GM08714 (cell line): ENCODE measurements around the gene ITGA3.

Experiments
- H3K4me3 ChIP-seq: fragments of 200-500 bp; sonication (Bioruptor generic); 2 replicates; pipeline ENCODE4 v1.5.1; 2014; ENCODE audit warnings: mild to moderate bottlenecking, low read length, inconsistent platforms
- ZNF274 ChIP-seq: IDR thresholded peaks from 2 replicates; pipeline ENCODE4 v1.6.1; 2012; ENCODE audit warnings: mild to moderate bottlenecking, low read depth, low read length

ITGA3 gene

DNA sequence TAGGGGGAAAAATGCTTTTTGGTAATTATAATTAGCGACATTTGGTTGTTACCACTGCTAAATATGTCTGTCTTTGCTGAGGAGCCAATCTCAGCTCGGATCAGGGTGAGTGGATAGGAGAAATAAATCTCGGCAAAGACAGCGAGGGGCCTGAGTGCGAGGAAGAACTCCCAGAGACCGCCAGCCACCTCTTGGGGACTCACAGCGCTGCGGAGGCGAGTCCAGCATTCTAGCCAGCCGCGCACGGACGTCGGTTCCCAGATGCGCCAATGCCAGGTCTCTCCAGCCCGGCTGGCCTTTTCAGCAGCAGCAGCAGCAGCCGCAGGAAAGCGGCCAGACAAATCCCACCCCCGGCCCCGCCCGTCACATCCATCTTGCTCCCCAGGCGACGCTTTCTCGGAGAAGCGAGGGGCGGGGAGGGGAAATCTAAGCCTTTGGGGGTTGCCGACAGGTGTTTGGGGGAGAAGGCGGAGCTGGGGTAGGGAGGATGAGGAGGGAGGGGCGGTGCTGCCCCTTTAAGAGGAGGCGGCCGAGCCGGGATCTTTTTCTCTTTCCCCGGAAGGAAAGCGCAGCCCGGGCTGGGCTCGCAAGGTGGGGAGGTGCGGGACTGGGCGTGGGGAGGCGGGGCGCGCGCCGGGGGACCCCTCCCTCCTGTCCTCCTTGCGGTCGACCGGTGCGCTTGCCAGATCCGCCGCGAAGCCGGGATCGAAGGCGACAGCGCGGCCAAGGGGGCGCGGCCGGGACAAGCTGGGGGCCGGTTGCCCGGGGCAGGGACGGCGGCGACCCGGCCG lies at the start of gene ITGA3:
TSS of gene ITGA3 (plus strand) at position 685 of the 791 bp plus-strand sequence. CDS start 330 bp downstream, outside the sequence.
- peak within 1 kb of the TSS; percentile 73 for H3K4me3 ChIP-seq
- TF ChIP-seq ZNF274, result no peak

GRCh38 chr17:50009282-50009681 lies 46.6 kb upstream of the ITGA3 start:
- no peak for TF ChIP-seq ZNF274
- no peak overlapping the region for H3K4me3 ChIP-seq

- H3K4me3 ChIP-seq, result no peak overlapping the region
- TF ChIP-seq ZNF274, result no peak
Measured at GRCh38 chr17:50013079-50013478, 42.8 kb upstream of the ITGA3 start.

GRCh38 chr17:50014471-50015088 lies 41.3 kb upstream of the ITGA3 start:
- TF ChIP-seq ZNF274, result no peak
- H3K4me3 ChIP-seq, result no peak overlapping the region

- no peak overlapping the region for H3K4me3 ChIP-seq
- TF ChIP-seq ZNF274, result no peak
Measured at GRCh38 chr17:50015146-50015545, 40.8 kb upstream of the ITGA3 start.

DNA sequence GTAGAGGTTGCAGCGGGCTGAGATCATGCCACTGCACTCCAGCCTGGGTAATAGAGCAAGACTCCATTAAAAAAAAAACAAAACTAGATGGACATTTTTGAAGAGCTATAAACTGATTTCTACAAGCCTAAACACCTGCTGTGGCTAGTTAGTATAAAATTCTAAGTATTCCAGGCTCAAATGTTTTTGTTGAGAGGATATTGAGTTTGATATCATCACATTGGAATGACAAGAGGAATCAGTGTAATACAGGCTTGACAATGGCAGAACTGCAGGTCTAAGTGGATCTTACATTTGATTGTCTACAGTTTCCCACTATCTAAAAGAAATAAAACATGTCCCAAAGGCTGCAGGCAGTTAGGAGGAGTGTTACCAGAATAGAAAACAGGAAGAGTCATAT lies 37.0 kb upstream of the ITGA3 start:
- no peak overlapping the region for H3K4me3 ChIP-seq
- no peak for TF ChIP-seq ZNF274

GRCh38 chr17:50020841-50021599 lies 34.9 kb upstream of the ITGA3 start:
- H3K4me3 ChIP-seq, result no peak overlapping the region

DNA sequence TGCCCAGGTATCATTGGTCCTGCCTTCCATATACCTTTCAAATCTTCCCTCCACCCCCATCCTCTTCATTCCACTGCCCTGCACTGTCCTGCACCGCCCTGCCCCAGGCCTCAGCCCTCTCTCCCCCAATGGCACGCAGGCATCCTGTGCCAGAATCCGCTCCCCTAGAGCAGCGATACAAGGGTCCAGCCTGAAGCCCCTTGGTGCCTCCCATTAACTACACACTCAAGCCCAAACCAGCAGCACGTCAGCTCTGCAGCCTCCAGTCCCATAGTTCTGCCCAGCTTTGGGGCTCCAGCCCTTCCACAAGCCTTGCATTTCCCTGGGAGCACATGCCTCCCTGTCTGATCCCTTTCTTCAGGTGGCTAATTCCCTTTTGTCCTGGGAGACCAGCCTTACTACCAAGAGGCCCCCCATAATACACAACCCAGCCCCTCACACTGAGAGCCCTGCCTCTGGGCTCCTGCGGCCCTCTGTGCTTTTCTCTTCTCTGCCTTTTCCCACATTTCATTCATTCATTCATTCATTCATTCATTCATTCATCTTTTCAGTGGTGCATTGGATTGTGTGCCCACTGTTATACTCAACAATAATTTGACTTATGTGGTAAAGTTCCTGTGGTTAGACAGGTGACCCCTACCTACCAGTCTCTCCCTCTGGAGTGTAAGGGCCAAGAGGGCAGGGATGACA lies 34.1 kb upstream of the ITGA3 start:
- TF ChIP-seq ZNF274, result no peak
- no peak overlapping the region for H3K4me3 ChIP-seq

More at GRCh38 chr17:50020841-50021599, 34.9 kb upstream of the ITGA3 start:
- TF ChIP-seq ZNF274, result no peak

DNA sequence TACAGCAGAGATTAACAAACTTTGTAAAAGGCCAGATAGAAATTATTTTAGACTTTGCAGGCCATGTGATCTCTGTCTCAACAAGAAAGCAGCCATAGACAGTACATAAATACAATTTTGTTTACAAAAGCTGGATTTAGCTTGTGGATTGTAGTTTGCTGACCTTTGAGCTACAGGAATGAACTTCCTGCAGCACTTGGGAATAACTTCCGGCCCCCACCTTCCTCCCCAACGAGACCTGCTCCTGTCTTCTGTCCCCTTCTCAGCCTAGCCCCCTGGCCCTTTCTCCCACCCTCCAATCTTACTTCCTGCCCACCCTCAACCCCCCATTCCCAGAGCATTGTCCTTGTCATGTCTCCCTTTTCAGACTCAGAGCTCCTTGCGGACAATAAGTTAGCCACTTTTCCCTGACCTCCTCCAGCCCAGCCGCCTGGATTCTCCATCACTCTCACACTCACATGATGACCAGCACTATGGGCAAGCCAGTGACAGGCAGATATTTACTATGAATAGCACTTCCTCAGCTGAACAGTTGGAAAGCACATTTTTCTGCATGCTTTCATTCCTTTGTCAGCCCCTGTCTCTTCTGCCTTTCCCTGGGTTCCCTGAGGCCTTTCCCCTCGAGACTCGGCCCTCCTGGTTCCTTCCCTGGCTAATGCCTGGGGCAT lies 33.3 kb upstream of the ITGA3 start:
- no peak for TF ChIP-seq ZNF274
- H3K4me3 ChIP-seq, result no peak overlapping the region

DNA sequence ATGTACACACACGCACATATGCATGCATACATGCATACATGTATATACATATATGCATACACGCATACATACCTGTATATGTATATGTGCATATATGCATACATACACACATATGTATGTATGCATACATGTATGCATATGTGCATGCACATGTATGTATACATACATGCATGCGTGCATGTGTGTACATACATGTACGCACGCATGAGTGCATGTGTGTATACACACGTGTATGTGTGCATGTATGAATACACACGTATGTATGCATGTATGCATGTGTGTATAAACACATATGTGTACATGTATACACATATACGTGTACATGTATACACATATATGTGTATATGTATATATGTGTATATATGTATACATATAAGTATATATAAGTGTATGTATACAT lies 32.4 kb upstream of the ITGA3 start:
- no peak for TF ChIP-seq ZNF274
- no peak overlapping the region for H3K4me3 ChIP-seq

DNA sequence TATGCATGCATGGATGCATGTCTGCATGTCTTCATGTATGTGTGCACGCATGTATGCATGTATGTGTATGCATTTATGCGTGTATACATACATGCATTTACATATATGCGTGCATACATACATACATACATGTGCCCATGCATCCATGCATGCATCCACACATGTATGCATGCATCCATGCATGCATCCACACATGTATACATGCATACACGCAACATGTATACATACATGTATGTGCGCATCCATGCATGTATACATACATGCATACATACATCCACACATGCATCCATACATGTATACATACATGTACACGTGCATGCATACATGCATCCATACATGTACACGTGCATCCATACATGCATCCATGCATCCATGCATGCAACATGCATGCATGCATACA lies 31.1 kb upstream of the ITGA3 start:
- H3K4me3 ChIP-seq, result no peak overlapping the region
- no peak for TF ChIP-seq ZNF274

- no peak overlapping the region for H3K4me3 ChIP-seq
- TF ChIP-seq ZNF274, result no peak
Measured at GRCh38 chr17:50026046-50026675, 29.7 kb upstream of the ITGA3 start.

DNA sequence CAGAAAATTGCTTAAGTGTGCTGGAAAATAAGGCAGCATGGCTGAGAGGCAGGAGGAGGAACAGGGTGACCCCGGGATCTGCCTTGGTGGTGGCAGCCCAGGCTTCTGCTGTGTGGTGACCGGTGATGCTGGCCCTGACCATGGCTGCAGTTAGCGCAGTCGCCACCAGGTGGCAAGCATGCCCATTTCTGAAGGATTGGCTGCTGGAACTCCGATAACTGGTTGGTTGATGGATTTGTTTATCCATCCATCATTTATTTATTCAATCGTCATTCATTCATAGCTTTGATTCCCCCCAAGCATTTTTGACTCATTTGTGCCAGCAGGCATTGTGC lies 29.1 kb upstream of the ITGA3 start:
- H3K4me3 ChIP-seq, result no peak overlapping the region
- TF ChIP-seq ZNF274, result no peak
